Left cardiac atrium (tissue), 2 donors: Measurements from ENCODE around the gene MYMK. TPM values are rescaled to one million over a fixed set of nuclear protein-coding genes. Genes with fewer than 3 reads are reported as not detected.

Experiments
- total RNA-seq, 2 donors: library from RNA; stranded (reverse); fragmentation: NEBNext Ultra II Directional; extraction: Animal tissue kit (Norgen Biotek cat#: 25700); gene quantifications; one replicate each; pipeline ENCODE4 v1.2.1, GENCODE V29; 2021
- donor health status: DM: no; HTN: yes; CAD: no; lungs with severe emphysema.
- donor health status: DM: yes; HTN: yes; CAD: no.

Gene MYMK
- total RNA-seq, 2 donors from 2014 or later, result not detected

Other genes with a start within 250 kb of the MYMK start
- gene ABO, start 249.8 kb downstream of the MYMK start, total RNA-seq, result 1 to 10 TPM; 1.7 to 2.1 TPM
- 10 to 100 TPM; 11.1 to 12.2 TPM for gene SURF6, start 188.8 kb downstream of the MYMK start, total RNA-seq
- gene MED22, start 176.8 kb downstream of the MYMK start, total RNA-seq, result 10 to 100 TPM; 18.2 to 22.7 TPM
- 1,000 to 10,000 TPM; 1,074 to 1,076 TPM for gene RPL7A, start 176.7 kb downstream of the MYMK start, total RNA-seq
- 10 to 100 TPM; 34.1 to 42.5 TPM for gene SURF1, start 168.5 kb downstream of the MYMK start, total RNA-seq
- 10 to 100 TPM; 10.6 to 15.5 TPM for gene SURF2, start 168.4 kb downstream of the MYMK start, total RNA-seq
- 100 to 1,000 TPM in 1 of 2 donors, 10 to 100 TPM in 1; 95.4 to 127 TPM for gene SURF4, start 148.9 kb downstream of the MYMK start, total RNA-seq
- gene STKLD1, start 148.6 kb downstream of the MYMK start, total RNA-seq, result 1 to 10 TPM in 1 of 2 donors, under 1 TPM in 1; 0.77 to 1.1 TPM
- 10 to 100 TPM; 12.2 to 12.6 TPM for gene REXO4, start 106.9 kb downstream of the MYMK start, total RNA-seq
- gene ADAMTS13, start 102.6 kb downstream of the MYMK start, total RNA-seq, result 1 to 10 TPM; 2.0 to 2.3 TPM
- 10 to 100 TPM in 1 of 2 donors, 1 to 10 TPM in 1; 9.6 to 13.0 TPM for gene CACFD1, start 65.0 kb downstream of the MYMK start, total RNA-seq
- gene SLC2A6, start 45.9 kb downstream of the MYMK start, total RNA-seq, result 1 to 10 TPM; 4.3 to 7.4 TPM
- gene ADAMTSL2, start 9.7 kb upstream of the MYMK start, total RNA-seq, result 10 to 100 TPM; 13.9 to 16.7 TPM
- under 1 TPM in 1 of 2 donors, not detected in 1; 0.37 TPM for gene FAM163B, start 84.4 kb upstream of the MYMK start, total RNA-seq
- not detected for gene DBH, start 111.4 kb upstream of the MYMK start, total RNA-seq
- 1 to 10 TPM in 1 of 2 donors, under 1 TPM in 1; 0.88 to 1.4 TPM for gene SARDH, start 213.4 kb upstream of the MYMK start, total RNA-seq